GM18858 (cell line): ENCODE data around the gene FMNL2.

Experiments
- ATAC-seq: cut with Tn5 transposase; IDR thresholded peaks from one replicate; pipeline ENCODE4 v1.9.1; 2021; ENCODE audit not compliant: unreplicated experiment

Gene FMNL2

DNA sequence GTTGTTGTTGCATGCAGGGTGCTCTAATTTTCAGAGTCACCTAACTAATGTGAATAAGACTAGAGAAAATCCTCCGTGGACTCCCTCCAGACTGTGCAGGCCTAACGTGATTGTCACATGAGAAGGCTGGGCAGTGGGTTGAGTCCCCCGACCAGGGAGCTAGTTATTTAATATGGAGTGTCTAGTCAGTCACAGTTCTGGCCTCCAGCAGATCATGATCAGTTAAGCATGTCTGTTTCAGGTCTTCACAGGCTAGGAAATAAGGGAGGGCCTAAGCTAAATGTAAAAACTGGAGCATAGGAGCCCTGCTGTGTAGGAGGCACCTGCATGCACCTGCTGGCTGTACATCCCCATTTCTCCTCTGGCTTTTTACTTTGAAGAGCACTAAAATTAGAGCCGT, 295.5 kb downstream of the FMNL2 start:
- ATAC-seq, result no peak

DNA sequence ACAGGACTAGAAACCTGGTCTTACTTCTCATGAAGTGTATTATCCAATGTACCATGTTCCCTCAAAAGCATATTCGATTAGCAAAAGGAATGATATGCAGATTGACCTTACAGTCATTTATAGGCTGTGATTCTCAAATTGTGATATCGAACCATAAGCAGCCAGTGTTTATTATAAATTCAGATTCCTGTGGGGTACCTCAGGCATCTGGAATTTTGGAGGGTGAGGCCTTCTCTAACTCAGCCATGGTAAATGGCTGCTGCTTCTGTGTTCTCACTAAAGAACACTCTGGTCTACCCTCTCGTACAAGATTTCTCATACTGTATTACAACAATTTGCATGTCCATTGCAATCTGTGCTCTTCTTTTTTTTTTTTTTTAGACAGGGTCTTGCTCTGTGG, 297.8 kb downstream of the FMNL2 start:
- ATAC-seq, result no peak

DNA sequence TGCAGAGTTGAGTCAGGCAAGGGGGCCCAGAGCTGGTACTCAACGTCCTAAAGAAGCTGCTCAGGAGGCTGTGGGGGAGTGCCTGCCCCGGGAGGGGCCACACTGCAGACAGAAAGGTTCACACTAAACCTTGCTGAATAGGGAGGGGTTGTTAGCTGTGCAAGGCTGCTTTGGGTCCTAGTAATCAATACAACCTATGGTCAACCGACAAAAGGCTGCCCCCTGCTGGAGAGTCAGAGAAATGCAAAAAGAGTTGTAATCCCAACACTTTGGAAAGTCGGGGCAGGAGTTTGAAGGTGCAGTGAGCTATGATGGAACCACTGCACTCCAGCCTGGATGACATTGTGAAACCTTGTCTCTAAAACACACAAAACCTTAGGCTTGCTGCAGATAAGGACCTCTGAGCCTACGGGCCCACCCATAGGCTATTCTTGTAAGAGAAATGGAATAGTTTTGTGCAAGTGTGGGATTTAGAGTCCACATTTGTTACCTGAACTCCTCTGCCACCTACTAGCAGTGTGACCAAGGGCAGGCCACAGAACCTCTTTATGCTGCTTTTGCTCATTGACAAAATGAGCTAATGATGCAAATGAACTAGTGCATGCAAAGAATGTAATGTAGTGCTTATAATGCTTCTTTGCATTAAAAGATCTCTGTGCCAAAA, 300.8 kb downstream of the FMNL2 start:
- peak; percentile 68 for ATAC-seq

DNA sequence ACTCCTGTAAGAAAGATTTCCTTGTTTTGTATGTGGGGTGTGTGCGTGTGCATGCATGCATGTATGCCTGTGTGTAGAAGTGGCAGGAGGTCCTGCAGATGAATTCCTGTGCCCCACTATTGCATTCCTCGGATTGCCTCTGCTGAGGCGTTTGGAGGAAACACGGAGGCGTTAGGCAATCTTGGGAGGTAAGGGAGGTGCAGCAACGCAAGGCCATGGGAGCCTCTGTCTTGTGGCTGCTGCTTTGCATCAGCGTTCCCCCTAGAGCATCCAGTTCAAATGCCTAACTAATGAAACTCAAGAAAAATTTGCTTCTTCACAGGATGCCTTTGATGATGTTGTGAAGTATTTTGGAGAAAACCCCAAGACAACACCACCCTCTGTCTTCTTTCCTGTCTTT, 302.3 kb downstream of the FMNL2 start:
- no peak for ATAC-seq

DNA sequence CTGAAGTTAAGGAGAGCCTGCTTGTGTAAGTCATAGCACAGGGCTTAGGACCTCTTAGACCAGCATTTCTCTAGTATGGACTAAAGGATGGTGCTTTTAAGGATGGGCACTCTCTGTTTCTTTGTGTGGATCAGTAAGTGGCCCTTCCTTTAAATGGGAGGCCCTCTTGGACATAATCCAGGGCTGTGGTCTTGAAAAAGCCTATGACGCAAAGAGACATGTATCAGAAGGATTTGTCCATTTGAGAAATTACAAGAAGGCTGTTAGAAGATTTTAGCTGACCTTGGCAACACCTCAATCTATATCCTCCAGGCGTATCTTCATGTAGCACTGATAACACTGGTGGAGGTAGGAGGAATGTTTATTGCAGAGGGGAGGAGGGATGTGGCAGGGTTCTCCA, 303.1 kb downstream of the FMNL2 start:
- ATAC-seq, result no peak

DNA sequence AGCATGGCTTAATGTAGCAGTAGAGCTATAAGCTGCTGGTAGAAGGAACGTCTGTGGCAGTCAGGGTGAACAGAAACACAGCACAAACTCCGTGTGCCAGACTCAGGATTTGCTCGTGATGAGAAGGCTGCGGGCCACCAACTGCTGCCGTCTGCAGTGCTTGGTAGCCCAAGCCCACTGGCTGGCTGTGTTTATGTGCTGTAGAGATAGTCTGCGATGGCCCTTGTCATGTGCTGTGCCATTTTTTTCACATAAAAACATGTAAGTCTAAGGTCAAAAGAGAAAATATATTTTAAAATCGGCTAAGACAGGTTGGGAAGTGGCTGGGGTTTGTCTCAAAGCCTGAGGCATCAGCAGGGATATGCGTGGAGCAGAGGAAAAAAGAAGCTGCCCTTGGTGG, 303.6 kb downstream of the FMNL2 start:
- no peak for ATAC-seq

DNA sequence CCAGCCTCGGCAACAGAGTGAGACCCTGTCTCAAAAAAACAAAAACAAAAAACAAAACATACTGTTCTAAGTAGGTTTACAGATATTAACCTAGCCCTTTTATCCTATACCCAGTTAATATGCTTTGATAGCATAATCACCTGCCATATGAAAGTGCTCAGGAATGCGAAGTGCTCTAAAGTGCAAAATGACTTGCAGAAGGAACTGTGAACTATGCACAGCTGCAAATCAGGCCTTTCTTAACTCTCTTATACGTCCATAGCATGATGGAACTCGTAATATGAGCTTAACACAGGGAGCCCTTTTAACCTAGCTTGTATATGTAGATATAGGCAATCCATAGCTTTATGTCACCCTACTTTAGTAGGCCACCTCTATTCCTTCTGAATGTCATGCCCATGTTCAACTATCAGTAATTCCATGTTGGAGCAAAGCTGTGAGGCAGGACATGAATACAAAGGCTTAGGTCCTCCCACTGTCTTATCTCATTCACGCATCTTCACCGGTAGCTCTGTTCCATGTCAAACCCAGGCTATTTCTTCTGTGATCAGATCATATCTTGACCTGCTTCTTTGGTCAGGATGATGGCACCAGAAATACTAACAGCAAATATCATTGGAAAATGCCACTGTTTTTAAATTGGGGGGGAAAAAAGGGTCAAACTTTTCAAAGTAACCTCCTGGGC, 309.4 kb downstream of the FMNL2 start:
- no peak for ATAC-seq

DNA sequence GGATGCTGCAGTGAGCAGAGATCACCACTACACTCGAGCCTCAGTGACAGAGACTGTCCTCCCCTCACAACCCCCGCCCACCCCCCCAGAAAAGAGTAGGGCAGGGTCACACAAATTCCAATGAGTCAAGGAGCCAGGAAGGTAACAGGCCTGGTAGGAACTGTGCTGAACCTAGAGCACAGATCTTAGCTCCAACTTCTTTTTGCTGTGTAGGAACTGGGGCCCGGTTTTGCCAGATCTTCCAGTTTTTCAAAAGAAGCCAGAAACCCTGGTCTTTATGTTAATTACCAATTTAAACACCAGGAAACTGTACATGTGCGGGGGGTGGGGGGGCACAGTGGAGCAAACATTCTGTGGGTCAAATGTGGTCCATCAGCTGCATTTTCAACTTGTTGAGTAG, 311.3 kb downstream of the FMNL2 start:
- no peak for ATAC-seq

DNA sequence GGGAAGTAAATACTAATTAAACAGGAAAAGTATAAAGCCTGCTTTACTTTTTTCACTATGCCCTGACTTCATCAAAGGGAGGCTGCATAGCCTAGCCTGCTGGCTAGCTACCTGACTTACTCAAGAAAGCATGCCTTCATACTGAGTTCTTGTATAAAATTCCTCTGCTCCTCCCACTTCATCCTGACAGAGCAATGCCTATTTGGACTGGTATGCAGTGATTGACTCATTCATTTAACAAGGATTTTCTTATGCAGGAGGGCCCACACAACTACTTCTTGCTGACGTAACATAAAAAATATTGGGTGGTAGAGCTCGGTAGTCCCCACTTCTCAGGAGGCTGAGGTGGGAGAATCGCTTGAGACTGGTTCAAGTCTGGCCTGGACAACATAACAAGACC, 311.8 kb downstream of the FMNL2 start:
- ATAC-seq, result no peak

DNA sequence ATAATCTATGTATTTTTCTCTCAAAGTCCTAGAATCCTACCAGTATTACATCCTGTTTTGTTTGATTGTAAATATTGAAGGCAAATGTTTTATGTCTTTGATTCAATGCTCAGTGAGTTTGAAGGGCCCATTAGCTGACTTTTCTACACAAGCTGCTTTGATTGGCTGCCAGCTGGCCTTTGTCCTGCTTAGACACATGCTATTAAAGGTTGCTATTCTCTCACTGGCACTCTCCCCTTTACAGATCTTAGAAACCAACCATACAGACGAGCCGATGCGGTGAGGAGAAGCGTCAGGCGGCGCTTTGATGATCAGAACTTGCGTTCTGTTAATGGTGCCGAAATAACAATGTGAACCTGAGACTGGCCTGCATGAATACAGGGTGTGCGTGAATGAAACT, 312.6 kb downstream of the FMNL2 start:
- ATAC-seq, result no peak

DNA sequence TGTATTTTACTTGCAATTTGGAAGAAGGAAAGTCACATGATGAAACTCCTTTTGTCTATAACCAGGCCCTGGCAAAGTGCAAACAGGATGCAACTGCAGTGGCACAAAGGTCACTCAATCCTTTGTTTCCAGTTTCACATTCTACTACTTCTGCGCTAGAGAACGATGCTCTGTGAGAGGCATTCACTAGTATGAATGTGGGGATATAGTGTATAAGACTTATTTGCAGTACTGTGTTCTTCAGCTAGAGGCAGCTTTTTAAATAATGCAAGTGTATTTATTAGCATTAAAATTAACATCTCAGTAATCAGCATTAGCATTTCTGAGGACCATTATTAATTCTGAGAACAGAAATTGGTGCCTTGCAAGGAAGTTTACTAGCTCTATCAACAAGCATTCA, 313.4 kb downstream of the FMNL2 start:
- no peak for ATAC-seq

DNA sequence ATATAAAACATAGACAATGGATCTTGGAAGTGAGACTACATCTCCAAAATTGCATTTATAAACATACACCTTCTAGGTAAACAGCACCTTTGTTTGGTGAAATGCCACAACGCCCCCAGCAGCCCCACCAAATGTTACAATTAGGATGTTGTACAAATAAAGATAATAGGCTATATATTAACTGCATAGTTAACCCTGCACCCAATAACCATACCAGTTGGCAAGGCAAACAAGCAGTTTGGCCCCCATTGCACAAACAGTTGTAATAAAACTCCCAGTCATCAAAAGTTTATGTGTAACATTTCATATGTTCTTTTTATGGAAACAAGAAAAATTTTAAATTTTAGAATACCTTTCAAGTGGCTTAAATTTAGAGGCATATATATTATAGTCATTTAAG, 315.0 kb downstream of the FMNL2 start:
- no peak for ATAC-seq

DNA sequence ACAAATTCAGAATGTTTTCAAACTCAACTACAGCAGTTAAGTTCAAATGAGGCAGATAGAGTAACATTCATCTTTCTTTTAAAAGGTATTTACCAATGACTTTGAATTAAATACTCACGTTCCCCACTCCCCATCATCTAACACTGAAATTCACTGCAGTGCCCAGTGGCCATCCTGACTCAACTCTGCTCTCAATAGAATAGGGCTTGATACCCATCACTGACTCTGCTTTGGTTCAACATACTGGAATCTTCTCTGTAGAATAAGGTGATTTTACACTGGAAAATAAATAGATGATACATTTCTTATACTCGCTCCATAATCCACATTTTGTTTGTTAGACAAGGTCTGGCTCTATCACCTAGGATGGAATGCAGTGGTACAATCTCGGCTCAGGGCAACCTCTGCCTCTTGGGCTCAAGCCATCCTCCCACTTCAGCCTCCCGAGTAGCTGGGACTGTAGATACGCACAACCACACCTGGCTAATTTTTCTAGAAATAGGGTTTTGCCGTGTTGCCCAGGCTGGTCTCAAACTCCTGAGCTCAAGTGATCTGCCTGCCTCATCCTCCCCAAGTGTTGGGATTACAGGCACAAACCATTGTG, 315.9 kb downstream of the FMNL2 start:
- ATAC-seq, result no peak

DNA sequence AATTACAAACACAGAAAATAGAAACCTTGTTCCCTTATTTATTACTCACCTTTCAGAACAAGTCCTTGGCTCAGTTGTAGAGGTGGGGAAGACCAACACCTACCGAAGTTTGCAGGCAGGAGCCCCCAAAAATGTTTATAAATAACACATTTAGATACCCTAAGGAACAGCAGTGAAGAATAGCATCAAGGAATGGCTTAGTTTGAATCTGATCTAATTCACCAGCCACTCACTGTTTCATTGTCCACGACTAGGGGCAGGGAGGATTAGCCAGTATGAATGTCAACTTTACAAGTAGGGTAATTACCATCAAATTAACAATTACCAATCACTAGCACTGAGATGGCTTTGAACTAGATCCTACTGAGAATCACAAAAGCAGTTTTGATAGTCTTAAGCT, 316.9 kb downstream of the FMNL2 start:
- no peak for ATAC-seq

DNA sequence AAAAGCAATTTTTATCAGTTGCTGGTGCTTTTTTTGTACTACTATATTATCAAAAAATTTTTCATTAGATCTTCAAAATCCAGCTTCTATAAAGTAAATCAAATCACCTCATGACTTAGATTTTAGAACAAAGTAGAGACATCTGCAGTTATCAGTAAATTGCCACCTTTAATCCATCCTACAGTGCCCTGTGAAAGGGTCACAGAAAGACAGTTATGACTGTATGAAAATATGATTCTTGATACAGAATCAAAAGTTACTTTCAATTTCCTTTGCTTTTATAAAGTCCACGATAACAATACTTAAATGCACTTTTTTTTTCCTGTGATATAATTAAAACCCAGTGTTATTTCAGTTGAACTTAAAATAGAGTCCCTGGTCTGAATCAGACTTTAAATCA, 320.9 kb downstream of the FMNL2 start:
- ATAC-seq, result peak; percentile 41

DNA sequence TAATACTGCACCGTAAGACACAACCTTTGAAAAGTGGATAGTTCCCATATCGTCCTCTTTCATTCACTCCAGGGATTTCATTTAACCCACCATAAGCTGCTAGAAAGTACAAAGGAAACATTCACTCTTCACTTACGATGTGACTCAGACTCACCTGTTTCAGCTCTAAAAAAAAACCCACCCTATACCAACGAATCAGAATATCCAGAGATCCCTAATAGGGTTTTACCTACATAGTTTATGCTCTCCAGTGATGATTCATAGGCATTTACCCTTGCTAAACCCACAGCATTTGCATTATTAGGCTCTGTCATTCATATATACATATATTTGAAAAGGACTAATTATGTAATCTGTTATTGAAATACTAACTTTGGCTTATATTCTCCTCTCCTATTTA, 322.1 kb downstream of the FMNL2 start:
- peak; percentile 63 for ATAC-seq

DNA sequence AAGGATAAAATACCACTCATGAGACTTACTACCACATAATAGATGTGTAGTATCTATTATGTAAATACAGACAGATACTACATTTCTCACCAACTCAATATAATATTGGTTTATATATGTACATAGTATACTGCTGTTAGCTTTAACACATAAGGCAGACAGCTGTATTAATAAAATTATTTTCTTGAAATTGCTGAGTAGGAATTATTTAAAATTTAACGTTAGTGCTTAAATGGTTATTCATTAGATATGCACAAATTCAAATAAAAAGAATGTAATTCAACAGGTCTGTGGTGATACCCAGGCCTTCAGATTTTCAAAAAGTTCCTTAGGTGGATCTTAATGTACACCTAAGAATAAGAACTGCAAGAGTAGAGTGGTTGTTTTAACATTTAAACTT, 323.2 kb downstream of the FMNL2 start:
- ATAC-seq, result no peak

DNA sequence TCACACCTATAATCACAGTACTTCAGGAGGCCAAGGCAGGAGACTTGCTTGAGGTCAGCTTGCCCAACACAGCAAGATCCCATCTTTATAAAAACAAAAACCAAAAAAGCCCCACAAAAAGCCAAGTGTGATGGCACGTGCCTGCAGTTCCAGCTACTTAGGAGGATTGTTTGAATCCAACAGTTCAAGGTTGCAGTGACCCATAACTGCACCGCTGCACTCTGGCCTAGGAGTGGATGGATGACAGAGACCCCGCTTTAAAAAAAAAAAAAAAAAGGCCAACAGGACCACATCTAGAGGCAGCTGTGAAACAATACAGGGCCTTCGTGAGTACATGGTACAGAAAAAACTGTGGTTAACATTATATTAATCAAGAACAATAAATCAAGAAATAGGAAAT, 326.1 kb downstream of the FMNL2 start:
- ATAC-seq, result no peak

DNA sequence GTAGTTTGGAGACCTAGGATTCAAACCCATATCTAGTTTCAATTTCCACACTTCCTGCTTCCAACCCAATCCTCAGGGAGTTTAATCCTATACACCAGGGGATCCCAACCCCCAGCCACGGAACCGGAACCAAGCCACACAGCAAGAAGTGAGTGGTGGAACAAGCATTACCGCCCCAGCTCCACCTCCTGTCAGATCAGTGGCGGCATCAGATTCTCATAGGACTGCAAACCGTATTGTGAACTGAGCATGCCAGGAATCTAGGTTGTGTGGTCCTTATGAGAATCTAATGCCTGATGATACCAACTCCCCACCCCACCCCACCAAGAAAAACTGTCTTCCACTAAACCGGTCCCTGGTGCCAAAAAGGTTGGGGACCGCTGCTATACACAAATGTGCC, 329.8 kb downstream of the FMNL2 start:
- no peak for ATAC-seq

DNA sequence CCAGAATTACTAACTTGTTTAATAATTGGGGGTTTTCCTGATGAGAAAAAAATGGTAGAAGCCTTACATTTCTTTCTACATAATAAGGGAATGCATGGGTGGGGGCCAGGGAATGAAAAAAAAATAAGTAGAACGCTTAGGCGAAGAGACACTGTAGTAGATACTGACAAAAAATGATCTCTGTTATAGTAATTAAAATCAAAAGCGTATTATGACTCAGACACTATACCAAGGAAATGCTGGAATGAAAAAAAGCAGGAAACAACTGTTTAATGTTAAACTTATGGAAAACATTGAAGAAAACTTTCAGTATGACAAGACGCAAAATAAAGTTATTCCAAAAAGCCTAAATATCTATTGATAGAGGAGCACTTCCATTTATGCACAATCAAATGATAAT, 339.4 kb downstream of the FMNL2 start:
- ATAC-seq, result no peak

DNA sequence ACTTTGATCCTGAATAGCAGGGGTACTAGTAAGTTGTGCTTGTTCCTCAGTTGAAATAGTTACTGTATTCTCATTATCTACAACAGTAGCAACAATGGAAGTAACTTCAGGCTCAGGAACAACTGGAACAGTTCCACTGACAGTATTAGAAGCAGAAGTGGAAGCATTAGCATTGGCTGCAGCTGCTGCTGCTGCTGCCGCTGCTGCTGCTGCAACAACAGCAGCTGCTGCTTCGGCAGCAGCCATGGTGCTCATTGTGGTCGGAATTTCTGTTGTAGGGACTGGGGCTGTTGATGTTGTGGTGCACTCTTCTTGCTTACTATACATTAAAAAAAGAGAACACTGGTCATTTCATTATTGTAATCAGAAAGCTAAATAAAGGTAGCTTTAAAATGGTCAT, 341.5 kb downstream of the FMNL2 start:
- ATAC-seq, result no peak

DNA sequence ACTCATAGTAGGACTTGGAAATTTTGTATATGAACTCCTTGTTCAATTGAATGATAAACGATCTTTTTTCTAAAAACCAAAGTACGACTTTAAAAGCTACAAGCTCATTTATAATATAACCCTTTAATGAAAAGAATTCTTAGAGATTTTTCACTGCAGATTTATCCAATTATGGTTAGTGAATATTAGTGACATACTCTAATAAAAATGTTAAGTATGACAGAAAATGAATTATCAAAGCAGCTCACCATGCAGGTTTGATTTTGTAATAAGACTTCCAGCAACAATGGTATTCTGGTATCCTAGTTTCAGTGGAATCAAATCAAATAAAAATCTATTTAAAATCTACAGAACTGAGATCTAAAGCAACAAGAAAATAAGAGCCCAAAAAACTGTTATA, 343.8 kb downstream of the FMNL2 start:
- ATAC-seq, result no peak

DNA sequence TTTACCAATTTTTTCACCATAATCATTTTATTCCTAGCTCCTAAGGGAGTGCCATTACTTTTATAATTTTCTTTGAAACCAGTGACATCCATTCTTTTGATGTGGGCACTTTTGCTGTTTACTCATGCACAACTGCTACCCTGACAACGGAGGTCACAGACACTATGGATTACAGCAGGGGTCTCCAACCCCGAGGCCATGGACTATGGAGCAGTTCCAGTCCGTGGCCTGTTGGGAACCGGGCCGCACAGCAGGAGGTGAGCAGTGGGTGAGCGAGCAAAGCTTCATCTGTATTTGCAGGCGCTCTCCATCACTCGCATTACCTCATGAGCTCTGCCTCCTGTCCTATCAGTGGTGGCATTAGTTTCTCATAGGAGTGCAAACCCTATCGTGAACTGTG, 347.7 kb downstream of the FMNL2 start:
- no peak for ATAC-seq
